H9 (cell line): ENCODE measurements around the gene TTC9B. TPM values are rescaled to one million over a fixed set of nuclear protein-coding genes. Genes with fewer than 3 reads are reported as not detected.
"Not testable (repeated sequence)": the region's sequence is repeated elsewhere in the genome, so short reads cannot be mapped to it uniquely, and the experiment has no call there.

Experiments
- DNase-seq: peaks from one replicate; pipeline ENCODE4 v3.0.0-alpha.2; 2017
- H2AFZ ChIP-seq: one replicate; pipeline ENCODE4 v1.6.1; 2013; ENCODE audit warnings: mild to moderate bottlenecking, low read length, control low read depth, moderate library complexity
- H2AK5ac ChIP-seq: 2 replicates; pipeline ENCODE4 v1.6.1; 2013; ENCODE audit warnings: low read length, control low read depth, mixed read lengths; ENCODE audit not compliant: insufficient read length
- H2BK120ac ChIP-seq: one replicate; pipeline ENCODE4 v1.6.1; 2013; ENCODE audit warnings: low read depth, mild to moderate bottlenecking, low read length, control low read depth, inconsistent platforms; ENCODE audit not compliant: poor library complexity, severe bottlenecking
- H2BK12ac ChIP-seq: 2 replicates; pipeline ENCODE4 v1.6.1; 2013; ENCODE audit warnings: low read length, control low read depth, mixed read lengths, low read depth; ENCODE audit not compliant: insufficient read length
- H2BK15ac ChIP-seq: 2 replicates; pipeline ENCODE4 v1.6.1; 2013; ENCODE audit warnings: low read depth, low read length, control low read depth
- H2BK20ac ChIP-seq: one replicate; pipeline ENCODE4 v1.6.1; 2013; ENCODE audit warnings: low read depth, mild to moderate bottlenecking, low read length, control low read depth, inconsistent platforms; ENCODE audit not compliant: poor library complexity, severe bottlenecking
- H2BK5ac ChIP-seq: 2 replicates; pipeline ENCODE4 v1.6.1; 2013; ENCODE audit warnings: low read length, control low read depth, mixed read lengths; ENCODE audit not compliant: insufficient read length
- H3K14ac ChIP-seq: 2 replicates; pipeline ENCODE4 v1.6.1; 2013; ENCODE audit warnings: low read length, control low read depth; ENCODE audit not compliant: insufficient read depth
- H3K18ac ChIP-seq: 2 replicates; pipeline ENCODE4 v1.6.1; 2013; ENCODE audit warnings: low read depth, mild to moderate bottlenecking, mixed read lengths, low read length, control low read depth; ENCODE audit not compliant: insufficient read length
- H3K23ac ChIP-seq: 2 replicates; pipeline ENCODE4 v1.6.1; 2013; ENCODE audit warnings: low read length, control low read depth, mixed read lengths, low read depth; ENCODE audit not compliant: insufficient read length
- H3K23me2 ChIP-seq: 2 replicates; pipeline ENCODE4 v1.6.1; 2013; ENCODE audit warnings: low read depth, mild to moderate bottlenecking, mixed read lengths, low read length, control low read depth; ENCODE audit not compliant: insufficient read length, poor library complexity, severe bottlenecking
- H3K27ac ChIP-seq: 2 replicates; pipeline ENCODE4 v1.5.1; 2013; ENCODE audit warnings: low read length, control low read depth, mixed read lengths, low read depth; ENCODE audit not compliant: insufficient read length
- H3K27me3 ChIP-seq: 2 replicates; pipeline ENCODE4 v1.6.1; 2013; ENCODE audit warnings: low read length, control low read depth, inconsistent platforms; ENCODE audit not compliant: insufficient read depth
- H3K4ac ChIP-seq: 2 replicates; pipeline ENCODE4 v1.6.1; 2013; ENCODE audit warnings: low read depth, mild to moderate bottlenecking, control low read depth, inconsistent platforms, low read length, moderate library complexity
- H3K4me1 ChIP-seq: 2 replicates; pipeline ENCODE4 v1.6.1; 2013; ENCODE audit warnings: low read length, control low read depth, inconsistent platforms; ENCODE audit not compliant: insufficient read depth
- H3K4me2 ChIP-seq: 2 replicates; pipeline ENCODE4 v1.6.1; 2013; ENCODE audit warnings: low read length, control low read depth, mixed read lengths; ENCODE audit not compliant: insufficient read length, insufficient read depth
- H3K56ac ChIP-seq: 2 replicates; pipeline ENCODE4 v1.6.1; 2013; ENCODE audit warnings: low read depth, mild to moderate bottlenecking, mixed read lengths, low read length, control low read depth; ENCODE audit not compliant: insufficient read length
- H3K79me1 ChIP-seq: 2 replicates; pipeline ENCODE4 v1.6.1; 2013; ENCODE audit warnings: low read depth, mild to moderate bottlenecking, moderate library complexity, low read length, control low read depth, inconsistent platforms; ENCODE audit not compliant: insufficient read depth, poor library complexity, severe bottlenecking
- H3K79me2 ChIP-seq: 2 replicates; pipeline ENCODE4 v1.6.1; 2013; ENCODE audit warnings: low read length, control low read depth, inconsistent platforms; ENCODE audit not compliant: insufficient read depth
- H3K9ac ChIP-seq: 2 replicates; pipeline ENCODE4 v1.6.1; 2013; ENCODE audit warnings: low read length, control low read depth, mixed read lengths; ENCODE audit not compliant: insufficient read length; ENCODE audit errors: extremely low read depth
- H3K9me3 ChIP-seq: one replicate; pipeline ENCODE4 v1.6.1; 2013; ENCODE audit warnings: low read depth, low read length, inconsistent platforms; ENCODE audit not compliant: control insufficient read depth
- H3T11ph ChIP-seq: one replicate; pipeline ENCODE4 v1.6.1; 2013; ENCODE audit warnings: mild to moderate bottlenecking, low read length, control low read depth, inconsistent platforms
- H4K20me1 ChIP-seq: one replicate; pipeline ENCODE4 v1.6.1; 2013; ENCODE audit not compliant: control insufficient read depth, insufficient read length, insufficient read depth
- H4K5ac ChIP-seq: 2 replicates; pipeline ENCODE4 v1.6.1; 2013; ENCODE audit warnings: low read depth, mild to moderate bottlenecking, mixed read lengths, low read length, control low read depth; ENCODE audit not compliant: insufficient read length
- H4K8ac ChIP-seq: replicated peaks from 2 replicates; pipeline ENCODE4 v1.6.1; 2013; ENCODE audit warnings: low read length, control low read depth, mixed read lengths, low read depth; ENCODE audit not compliant: insufficient read length
- H4K91ac ChIP-seq: 2 replicates; pipeline ENCODE4 v1.6.1; 2013; ENCODE audit warnings: low read depth, mild to moderate bottlenecking, moderate library complexity, mixed read lengths, low read length, control low read depth; ENCODE audit not compliant: insufficient read length
- H3K27ac Mint-ChIP-seq, 3 experiments: 2 replicates in 2 of 3; 3 replicates in 1 of 3; pipeline ENCODE4 v1.8.0; 2020 to 2021; ENCODE audit warnings: mixed read lengths in 3 of 3, mild to moderate bottlenecking in 1 of 3, moderate library complexity in 1 of 3
- H3K27me3 Mint-ChIP-seq: 2 replicates; pipeline ENCODE4 v1.8.0; 2021; ENCODE audit warnings: low read depth, mild to moderate bottlenecking, moderate library complexity, mixed read lengths
- H3K36me3 Mint-ChIP-seq, 3 experiments: 2 replicates in 2 of 3; 3 replicates in 1 of 3; pipeline ENCODE4 v1.8.0; 2020 to 2021; ENCODE audit warnings: low read depth in 3 of 3, mixed read lengths in 3 of 3; ENCODE audit not compliant: insufficient read depth in 1 of 3
- H3K4me1 Mint-ChIP-seq, 2 experiments: 2 replicates each; pipeline ENCODE4 v1.8.0; 2020; ENCODE audit warnings: mixed read lengths in 2 of 2
- H3K4me3 Mint-ChIP-seq, 2 experiments: 2 replicates in 1 of 2; 3 replicates in 1 of 2; pipeline ENCODE4 v1.8.0; 2020 to 2021; ENCODE audit warnings: mild to moderate bottlenecking in 2 of 2, mixed read lengths in 2 of 2, moderate library complexity in 1 of 2
- H3K9me3 Mint-ChIP-seq, 2 experiments: 2 replicates in 1 of 2; 3 replicates in 1 of 2; pipeline ENCODE4 v1.8.0; 2020; ENCODE audit warnings: mild to moderate bottlenecking in 2 of 2, mixed read lengths in 2 of 2, moderate library complexity in 1 of 2
- CTCF ChIP-seq: fragments of 200-600 bp; sonication (generic); conservative IDR thresholded peaks from 3 replicates; pipeline ENCODE4 v1.8.0; 2021; ENCODE audit warnings: antibody characterized with exemption, mild to moderate bottlenecking
- WGBS: extraction: QIAGEN DNeasy Blood & Tissue Kit; methylation state at CpG from one replicate; pipeline ENCODE4 v1.1.7; 2013; ENCODE audit warnings: missing lambda C conversion rate, low lambda C conversion rate, mixed read lengths; ENCODE audit not compliant: insufficient read length; ENCODE audit errors: extremely low coverage; 5-methylcytosine and 5-hydroxymethylcytosine counted together
- total RNA-seq: library from RNA; stranded (reverse); gene quantifications from 2 replicates; pipeline ENCODE4 v1.2.1, GENCODE V29; 2021

The TTC9B gene
- total RNA-seq, 1 experiment from 2014 or later, result 0.15 TPM

GRCh38 chr19:40174092-40174491 lies 44.1 kb downstream of the TTC9B start:
- Histone ChIP-seq H3K27ac (no peak overlapping the region), H4K5ac (no peak overlapping the region), H2BK20ac (no peak overlapping the region), H3K4me1 (no peaks in the 10 kb centered on the region), H3K4ac (no peak overlapping the region), H3K9me3 (no peaks in the 10 kb centered on the region), H4K8ac (no peak overlapping the region), H3K79me2 (no peaks in the 10 kb centered on the region; the same call in 1 of the 2 replicates), H2AFZ (no peak overlapping the region), H3K79me1 (no peaks in the 10 kb centered on the region), H2BK5ac (no peak overlapping the region), H3K27me3 (no peaks in the 10 kb centered on the region), H4K20me1 (no peaks in the 10 kb centered on the region), H3T11ph (no peak overlapping the region), H3K56ac (no peak overlapping the region), H3K23ac (no peak overlapping the region), H2BK120ac (no peak overlapping the region), H2BK12ac (no peak overlapping the region), H3K4me2 (no peak overlapping the region), H4K91ac (no peak overlapping the region), H2BK15ac (no peak overlapping the region), H2AK5ac (no peak overlapping the region), H3K9ac (no peak overlapping the region), H3K23me2 (no peaks in the 10 kb centered on the region), H3K14ac (no peak overlapping the region), H3K18ac (no peak overlapping the region)
- no peak for TF ChIP-seq CTCF
- no CpG with 5 or more reads among the region's 4 CpGs for WGBS
- Mint-ChIP-seq H3K27ac (peak overlapping the region in 1 of 3 experiments; percentile 48; a peak in 2 of 7 replicates), H3K4me1 (no peaks in the 10 kb centered on the region), H3K9me3 (peaks cover 0 to 3% of the 10 kb centered on the region in 2 experiments; a peak in 2 of 5 replicates), H3K27me3 (peaks cover 4% of the 10 kb centered on the region), H3K36me3 (no peaks in the 10 kb centered on the region), H3K4me3 (no peak overlapping the region)
- DNase-seq, result no peak

DNA sequence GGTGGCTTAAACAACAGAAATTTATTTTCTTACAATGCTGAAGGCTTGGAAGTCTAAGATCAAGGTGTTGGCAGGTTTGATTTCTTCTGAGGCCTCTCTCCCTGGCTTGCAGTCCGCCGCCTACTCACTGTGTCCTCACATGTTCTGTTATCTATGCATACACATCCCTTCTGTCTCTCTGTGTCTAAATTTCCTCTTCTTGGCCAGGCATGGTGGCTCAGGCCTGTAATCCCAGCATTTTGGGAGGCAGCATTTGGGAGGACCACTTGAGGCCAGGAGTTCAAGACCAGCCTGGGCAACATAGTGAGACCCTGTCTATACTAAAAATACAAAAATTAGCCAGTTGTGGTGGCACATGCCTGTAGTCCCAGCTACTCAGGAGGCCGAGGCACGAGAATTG lies 46.9 kb downstream of the TTC9B start:
- not testable (repeated sequence) for H3K18ac ChIP-seq, H3T11ph ChIP-seq, H3K27ac ChIP-seq, H3K79me2 ChIP-seq, H4K5ac ChIP-seq, DNase-seq, H4K91ac ChIP-seq, H3K9me3 Mint-ChIP-seq, H3K4me3 Mint-ChIP-seq, H3K9me3 ChIP-seq, H3K4me2 ChIP-seq, H4K20me1 ChIP-seq, H2BK15ac ChIP-seq, H3K56ac ChIP-seq, H3K27me3 ChIP-seq, H2BK20ac ChIP-seq, H4K8ac ChIP-seq, H2BK120ac ChIP-seq, H3K36me3 Mint-ChIP-seq, H3K79me1 ChIP-seq, H3K4me1 Mint-ChIP-seq, H3K4ac ChIP-seq, H3K23me2 ChIP-seq, H2AK5ac ChIP-seq, H2BK12ac ChIP-seq, H3K9ac ChIP-seq, H2AFZ ChIP-seq, H3K23ac ChIP-seq, H3K4me1 ChIP-seq, H3K27me3 Mint-ChIP-seq, H2BK5ac ChIP-seq, H3K14ac ChIP-seq
- WGBS, result no CpG with 5 or more reads among the region's 4 CpGs
- peak overlapping the region in 1 of 3 experiments; percentile 62; a peak in 1 of 7 replicates for H3K27ac Mint-ChIP-seq
